HTERT RPE-1 (cell line): ENCODE data around the gene MAP3K5.

Source experiments
- in situ Hi-C: fragments of 300-500 bp; cut with MboI; formaldehyde crosslinking; loops from 4 replicates; pipeline ENCODE4 v1.14.3; 2020; ENCODE audit warnings: low sequenced_read_pairs

Gene MAP3K5

GRCh38 chr6:136526196-136526930 lies 265.9 kb downstream of the MAP3K5 start:
- in situ Hi-C loops = no loop called here

- in situ Hi-C loops = no loop called here
Measured at GRCh38 chr6:136525586-136526195, 266.6 kb downstream of the MAP3K5 start.

GRCh38 chr6:136524936-136525413 lies 267.3 kb downstream of the MAP3K5 start:
- in situ Hi-C loops = no loop called here

- in situ Hi-C loops = no loop called here
Measured at GRCh38 chr6:136524339-136524935, 267.8 kb downstream of the MAP3K5 start.

- in situ Hi-C loops = no loop called here
Measured at GRCh38 chr6:136523196-136523595, 269.1 kb downstream of the MAP3K5 start.

GRCh38 chr6:136522636-136523035 lies 269.6 kb downstream of the MAP3K5 start:
- in situ Hi-C loops = no loop called here

- in situ Hi-C loops = no loop called here
Measured at GRCh38 chr6:136521911-136522310, 270.4 kb downstream of the MAP3K5 start.

GRCh38 chr6:136521427-136521826 lies 270.9 kb downstream of the MAP3K5 start:
- in situ Hi-C loops = no loop called here

GRCh38 chr6:136520517-136520916 lies 271.8 kb downstream of the MAP3K5 start:
- in situ Hi-C loops = no loop called here

GRCh38 chr6:136517582-136517981 lies 274.7 kb downstream of the MAP3K5 start:
- in situ Hi-C loops = no loop called here

- in situ Hi-C loops = no loop called here
Measured at GRCh38 chr6:136517002-136517401, 275.3 kb downstream of the MAP3K5 start.

- in situ Hi-C loops = no loop called here
Measured at GRCh38 chr6:136514591-136514990, 277.7 kb downstream of the MAP3K5 start.

- in situ Hi-C loops = no loop called here
Measured at GRCh38 chr6:136511926-136512325, 280.4 kb downstream of the MAP3K5 start.

GRCh38 chr6:136511397-136511796 lies 280.9 kb downstream of the MAP3K5 start:
- in situ Hi-C loops = no loop called here

GRCh38 chr6:136510782-136511181 lies 281.5 kb downstream of the MAP3K5 start:
- in situ Hi-C loops = no loop called here

GRCh38 chr6:136510299-136510698 lies 282.0 kb downstream of the MAP3K5 start:
- in situ Hi-C loops = no loop called here

GRCh38 chr6:136508725-136509392 lies 283.4 kb downstream of the MAP3K5 start:
- in situ Hi-C loops = no loop called here
